ENCODE measurements around the gene ROBO1. TPM values are rescaled to one million over a fixed set of nuclear protein-coding genes. Genes with fewer than 3 reads are reported as not detected.

ROBO1 gene
- total and polyA plus RNA-seq, 2 donors (not counting 3 experiments of a cell fraction or from before 2014, with no cell fraction given): 5.9 to 14.2 TPM

GRCh38 chr3:78736863-78737262 is 1030.9 kb downstream of the ROBO1 start:
- FAIRE-seq: no peak
- H3K27ac ChIP-seq (ENCODE audit: insufficient read depth, low read depth, low read length): no peak overlapping the region
- dilution Hi-C loops (cut with MboI; ENCODE audit: extremely low pct_ligation_motif_present, low sequenced_read_pairs): no loop called here

More at GRCh38 chr3:78736863-78737262, 1030.9 kb downstream of the ROBO1 start:
- no peak overlapping the region for H3K4me3 ChIP-seq (replicated peaks in 1 of 3; ENCODE audit: insufficient read depth in 1 of 3, low read depth in 1 of 3, low read length in 3 of 3)
- intact Hi-C loops (cut with micrococcal nuclease): no loop called here
- no peaks in the 10 kb centered on the region for H3K36me3 ChIP-seq (ENCODE audit: control insufficient read depth in 2 of 2, extremely low read depth in 1 of 2, insufficient read depth in 2 of 2, low read length in 2 of 2)
- no peaks in the 10 kb centered on the region for H3K9me1 ChIP-seq (replicated peaks; ENCODE audit: control insufficient read depth, extremely low read depth, insufficient read depth, low read length)
- H3K9ac ChIP-seq (replicated peaks; ENCODE audit: extremely low read depth, insufficient read depth, low read length): no peak overlapping the region
- TF ChIP-seq POLR2A (IDR thresholded peaks at IDR 0.05; ENCODE audit: low read depth, low read length) (no peak), MYC (IDR thresholded peaks at IDR 0.05; ENCODE audit: low read depth, low read length) (no peak), GATA2 (IDR thresholded peaks at IDR 0.05; ENCODE audit: insufficient read depth, insufficient read length, low read depth, low read length) (no peak), FOS (IDR thresholded peaks at IDR 0.05; ENCODE audit: borderline replicate concordance, insufficient read depth, low read length) (no peak), POLR2AphosphoS5 (IDR thresholded peaks at IDR 0.05; ENCODE audit: insufficient read depth, low read depth, low read length) (no peak), JUN (IDR thresholded peaks at IDR 0.05; ENCODE audit: borderline replicate concordance, insufficient read depth, insufficient read length, low read depth) (no peak), EZH2 (IDR thresholded peaks at IDR 0.05; ENCODE audit: borderline replicate concordance, low read depth, low read length, severe bottlenecking) (no peak), MAX (IDR thresholded peaks at IDR 0.05; ENCODE audit: insufficient read depth, insufficient read length) (no peak), CTCF (IDR thresholded peaks at IDR 0.05; ENCODE audit: extremely low read depth in 1 of 2, insufficient read depth in 1 of 2, low read depth in 1 of 2, low read length in 2 of 2) (no peak)
- no peak for DNase-seq (ENCODE audit: low read depth, low spot score)
- ChIA-PET CTCF (no interaction called here), POLR2A (no interaction called here)
- peaks cover 15% of the 10 kb centered on the region for H3K4me1 ChIP-seq (ENCODE audit: control insufficient read depth, extremely low read depth, insufficient read depth, low read length)
- no peaks in the 10 kb centered on the region for H3K9me3 ChIP-seq (replicated peaks; ENCODE audit: control insufficient read depth, insufficient read depth, low read length)
- no peak overlapping the region for H3K4me2 ChIP-seq (ENCODE audit: insufficient read depth, low read length)
- no peaks in the 10 kb centered on the region for H4K20me1 ChIP-seq (replicated peaks; ENCODE audit: control insufficient read depth, extremely low read depth, insufficient read depth, low read length)
- H3K27me3 ChIP-seq (ENCODE audit: control insufficient read depth in 2 of 2, insufficient read depth in 2 of 2, low read length in 2 of 2): no peaks in the 10 kb centered on the region
- H3K79me2 ChIP-seq (ENCODE audit: control insufficient read depth, insufficient read depth, low read length): no peaks in the 10 kb centered on the region
- no TSS peak for BruUV-seq (replicated peaks)
- H2AFZ ChIP-seq (ENCODE audit: low read depth, low read length): no peak overlapping the region

All from endothelial cell of umbilical vein (primary cell).